ENCODE measurements around the gene LUM. TPM values are rescaled to one million over a fixed set of nuclear protein-coding genes. Genes with fewer than 3 reads are reported as not detected.

Gene LUM
- total and polyA plus RNA-seq, 4 donors, result 3.7 to 22.3 (median 13.8) TPM

- no peaks in the 10 kb centered on the region for H3K4me1 ChIP-seq (ENCODE audit: control insufficient read depth in 4 of 4, insufficient read depth in 4 of 4, low read length in 3 of 4)
- no peaks in the 10 kb centered on the region for H3K9me3 ChIP-seq (ENCODE audit: control insufficient read depth in 4 of 4, low read length in 3 of 4)
Measured at GRCh38 chr12:91058786-91059185, 52.5 kb downstream of the LUM start.

More at GRCh38 chr12:91058786-91059185, 52.5 kb downstream of the LUM start:
- Histone ChIP-seq H3K9ac (ENCODE audit: low read depth in 1 of 2, low read length in 2 of 2) (no peak overlapping the region), H3K27ac (ENCODE audit: low read depth in 1 of 2, low read length in 2 of 2) (no peak overlapping the region), H3K36me3 (ENCODE audit: control insufficient read depth in 4 of 4, insufficient read depth in 3 of 4, low read depth in 1 of 4, low read length in 3 of 4) (no peaks in the 10 kb centered on the region), H3K4me3 (ENCODE audit: low read depth in 1 of 3, low read length in 3 of 3) (no peak overlapping the region), H3K27me3 (ENCODE audit: control insufficient read depth in 4 of 4, insufficient read depth in 4 of 4, low read length in 3 of 4) (no peaks in the 10 kb centered on the region)
- TF ChIP-seq JUND (IDR thresholded peaks at IDR 0.05), result no peak
- no peak for TF ChIP-seq EGR1 (IDR thresholded peaks at IDR 0.05; ENCODE audit: low read depth in 2 of 2)
- TF ChIP-seq NR2F2 (IDR thresholded peaks at IDR 0.05), result no peak
- no peak for TF ChIP-seq TAF1 (conservative IDR thresholded peaks at IDR 0.05)
- no peak for TF ChIP-seq FOXA2 (IDR thresholded peaks at IDR 0.05)
- TF ChIP-seq RAD21 (IDR thresholded peaks at IDR 0.05), result no peak
- TF ChIP-seq FOXA1 (IDR thresholded peaks at IDR 0.05), result no peak
- no peak for TF ChIP-seq RXRA (IDR thresholded peaks at IDR 0.05)
- no peak for TF ChIP-seq REST (IDR thresholded peaks at IDR 0.05)
- no peak for TF ChIP-seq SP1 (IDR thresholded peaks at IDR 0.05)
- no peak for TF ChIP-seq GABPA (IDR thresholded peaks at IDR 0.05 in 1 of 2, conservative IDR thresholded peaks at IDR 0.05 in 1 of 2)
- TF ChIP-seq ZBTB33 (IDR thresholded peaks at IDR 0.05), result no peak
- TF ChIP-seq YY1 (IDR thresholded peaks at IDR 0.05), result no peak
- TF ChIP-seq MAX (IDR thresholded peaks at IDR 0.05), result no peak
- no peak for TF ChIP-seq HNF4A (conservative IDR thresholded peaks at IDR 0.05)
- TF ChIP-seq CTCF (IDR thresholded peaks at IDR 0.05; ENCODE audit: low read depth, low read length, missing input control), result no peak
- TF ChIP-seq ATF3 (IDR thresholded peaks at IDR 0.05), result no peak
- TF ChIP-seq HNF4G (IDR thresholded peaks at IDR 0.05), result no peak
- DNase-seq (ENCODE audit: low spot score), result no peak
- WGBS, result 76% methylated on average over 1 of the region's 1 CpG

Measured in liver (tissue), 9 donors.